GM19463 (cell line): Measurements from ENCODE around the gene ZC3H14.

Experiments
- ATAC-seq: cut with Tn5 transposase; IDR thresholded peaks from one replicate; pipeline ENCODE4 v1.9.1; 2021; ENCODE audit warnings: mild to moderate bottlenecking, moderate library complexity; ENCODE audit not compliant: unreplicated experiment

Gene ZC3H14

GRCh38 chr14:88551980-88552431 is 10.8 kb upstream of the ZC3H14 start:
- ATAC-seq, result no peak

GRCh38 chr14:88552876-88553275 is 10.0 kb upstream of the ZC3H14 start:
- ATAC-seq, result no peak

- no peak for ATAC-seq
Observed at GRCh38 chr14:88553886-88554456, 8.9 kb upstream of the ZC3H14 start.

GRCh38 chr14:88554457-88555286 is 8.2 kb upstream of the ZC3H14 start, which contains the start of gene PTPN21:
TSS of gene PTPN21 (minus strand) at chr14:88555007. CDS start at chr14:88550417, 4,590 bp downstream.
- ATAC-seq, result peak; percentile 42

GRCh38 chr14:88556581-88556980 is 6.3 kb upstream of the ZC3H14 start:
- no peak for ATAC-seq

- no peak for ATAC-seq
Observed at GRCh38 chr14:88559852-88560251, 3.0 kb upstream of the ZC3H14 start.

- ATAC-seq, result no peak
Observed at GRCh38 chr14:88562532-88562830, 356 bp upstream of the ZC3H14 start.

GRCh38 chr14:88563845-88564244 is 1.0 kb downstream of the ZC3H14 start:
- ATAC-seq, result no peak

- no peak for ATAC-seq
Observed at GRCh38 chr14:88565427-88565826, 2.6 kb downstream of the ZC3H14 start.

- no peak for ATAC-seq
Observed at GRCh38 chr14:88568196-88568595, 5.4 kb downstream of the ZC3H14 start.

- no peak for ATAC-seq
Observed at GRCh38 chr14:88572117-88572516, 9.3 kb downstream of the ZC3H14 start.

- no peak for ATAC-seq
Observed at GRCh38 chr14:88576222-88576621, 13.4 kb downstream of the ZC3H14 start.

GRCh38 chr14:88584451-88584850 is 21.6 kb downstream of the ZC3H14 start:
- ATAC-seq, result no peak

GRCh38 chr14:88588081-88588480 is 25.2 kb downstream of the ZC3H14 start:
- no peak for ATAC-seq

- ATAC-seq, result no peak
Observed at GRCh38 chr14:88590173-88590572, 27.3 kb downstream of the ZC3H14 start.

- ATAC-seq, result no peak
Observed at GRCh38 chr14:88592031-88592430, 29.2 kb downstream of the ZC3H14 start.

- no peak for ATAC-seq
Observed at GRCh38 chr14:88597038-88597437, 34.2 kb downstream of the ZC3H14 start.

- no peak for ATAC-seq
Observed at GRCh38 chr14:88597601-88598000, 34.8 kb downstream of the ZC3H14 start.

GRCh38 chr14:88598097-88598675 is 35.3 kb downstream of the ZC3H14 start:
- no peak for ATAC-seq

- ATAC-seq, result peak; percentile 25
Observed at GRCh38 chr14:88599326-88599725, 36.5 kb downstream of the ZC3H14 start.

GRCh38 chr14:88599761-88600439 is 37.1 kb downstream of the ZC3H14 start:
- peak; percentile 88 for ATAC-seq

GRCh38 chr14:88604212-88604611 is 41.4 kb downstream of the ZC3H14 start:
- ATAC-seq, result no peak
